ENCODE results near the gene MYO6. TPM values are rescaled to one million over a fixed set of nuclear protein-coding genes. Genes with fewer than 3 reads are reported as not detected.

MYO6 gene
- total RNA-seq, 1 donor from 2014 or later, result 105 TPM

- H3K4me3 Mint-ChIP-seq (ENCODE audit: low read depth), result no peak overlapping the region
- TF ChIP-seq CTCF (IDR thresholded peaks at IDR 0.05; ENCODE audit: unreplicated experiment), result peak; percentile 92
- H3K4me1 Mint-ChIP-seq (ENCODE audit: low read depth), result peaks cover 21% of the 10 kb centered on the region
Measured at GRCh38 chr6:75932067-75932466, 183.0 kb downstream of the MYO6 start.

DNA sequence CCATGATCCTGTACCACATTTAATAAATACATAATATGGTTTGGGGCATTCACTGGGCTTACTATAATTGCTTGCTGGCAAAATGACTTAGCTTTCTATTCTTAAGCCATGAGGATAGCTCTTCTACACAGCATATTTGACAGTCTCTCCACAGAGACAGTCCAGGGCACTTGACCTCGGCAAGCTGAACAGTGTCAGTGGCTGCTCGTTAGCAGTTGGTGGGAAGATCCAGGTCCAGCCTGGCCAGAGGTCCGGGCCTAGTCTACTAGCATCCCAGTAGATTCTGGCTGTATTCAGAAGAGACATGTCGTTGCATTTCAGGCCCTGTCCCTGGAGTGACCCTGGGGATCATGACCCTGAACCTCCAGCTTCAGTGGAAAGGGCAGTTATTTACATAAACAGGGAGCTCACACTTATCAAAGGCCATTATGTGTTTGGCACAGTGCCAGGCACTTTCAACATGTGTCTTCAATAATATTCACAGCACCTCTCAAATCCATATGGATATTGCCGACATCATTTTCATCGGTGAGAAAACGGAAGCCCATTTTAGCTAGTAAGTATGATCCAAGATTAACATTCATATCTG is 184.4 kb downstream of the MYO6 start:
- no peak for TF ChIP-seq CTCF (IDR thresholded peaks at IDR 0.05; ENCODE audit: unreplicated experiment)
- no peaks in the 10 kb centered on the region for H3K9me3 Mint-ChIP-seq (ENCODE audit: low read depth)
- no peak overlapping the region for H3K4me3 Mint-ChIP-seq (ENCODE audit: low read depth)
- no peaks in the 10 kb centered on the region for H3K36me3 Mint-ChIP-seq (ENCODE audit: insufficient read depth)
- H3K27ac Mint-ChIP-seq, result no peak overlapping the region
- no peak for DNase-seq (ENCODE audit: low spot score, unreplicated experiment)
- peaks cover 3% of the 10 kb centered on the region for H3K27me3 Mint-ChIP-seq
- peaks cover 21% of the 10 kb centered on the region for H3K4me1 Mint-ChIP-seq (ENCODE audit: low read depth)

More at GRCh38 chr6:75932067-75932466, 183.0 kb downstream of the MYO6 start:
- peak; percentile 34 for DNase-seq (ENCODE audit: low spot score, unreplicated experiment)
- Mint-ChIP-seq H3K27ac (no peak overlapping the region), H3K27me3 (peaks cover 3% of the 10 kb centered on the region), H3K36me3 (ENCODE audit: insufficient read depth) (no peaks in the 10 kb centered on the region), H3K9me3 (ENCODE audit: low read depth) (no peaks in the 10 kb centered on the region)

GRCh38 chr6:75934643-75935472 is 185.8 kb downstream of the MYO6 start:
- DNase-seq (ENCODE audit: low spot score, unreplicated experiment), result peak; percentile 23
- Mint-ChIP-seq H3K4me3 (ENCODE audit: low read depth) (peak overlapping the region; percentile 72), H3K4me1 (ENCODE audit: low read depth) (peaks cover 22% of the 10 kb centered on the region), H3K36me3 (ENCODE audit: insufficient read depth) (no peaks in the 10 kb centered on the region), H3K27ac (no peak overlapping the region), H3K9me3 (ENCODE audit: low read depth) (no peaks in the 10 kb centered on the region), H3K27me3 (peaks cover 3% of the 10 kb centered on the region)
- TF ChIP-seq CTCF (IDR thresholded peaks at IDR 0.05; ENCODE audit: unreplicated experiment), result peak; percentile 81

DNA sequence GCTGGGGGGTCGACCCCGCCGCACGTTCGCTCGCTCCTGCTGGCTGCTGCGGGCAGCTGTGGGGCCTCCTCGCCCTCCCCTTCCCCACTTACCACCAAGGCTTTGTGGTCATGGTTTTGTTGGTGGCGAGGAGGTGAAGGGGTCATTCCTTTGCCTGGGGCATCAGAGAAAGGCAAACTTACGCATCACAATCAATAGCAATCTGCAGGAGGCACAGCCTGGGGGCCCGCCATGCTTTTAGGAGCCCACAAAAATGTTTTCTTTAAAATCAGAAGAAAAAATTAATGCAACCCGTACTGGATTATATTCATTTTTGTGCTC is 186.4 kb downstream of the MYO6 start:
- no peak overlapping the region for H3K27ac Mint-ChIP-seq
- peak overlapping the region; percentile 72 for H3K4me3 Mint-ChIP-seq (ENCODE audit: low read depth)
- DNase-seq (ENCODE audit: low spot score, unreplicated experiment), result no peak
- no peaks in the 10 kb centered on the region for H3K36me3 Mint-ChIP-seq (ENCODE audit: insufficient read depth)
- no peak for TF ChIP-seq CTCF (IDR thresholded peaks at IDR 0.05; ENCODE audit: unreplicated experiment)
- no peaks in the 10 kb centered on the region for H3K9me3 Mint-ChIP-seq (ENCODE audit: low read depth)
- H3K27me3 Mint-ChIP-seq, result peaks cover 3% of the 10 kb centered on the region
- H3K4me1 Mint-ChIP-seq (ENCODE audit: low read depth), result peaks cover 25% of the 10 kb centered on the region

GRCh38 chr6:75936682-75937081 is 187.6 kb downstream of the MYO6 start:
- Mint-ChIP-seq H3K9me3 (ENCODE audit: low read depth) (no peaks in the 10 kb centered on the region), H3K4me3 (ENCODE audit: low read depth) (no peak overlapping the region), H3K27ac (no peak overlapping the region), H3K27me3 (peaks cover 3% of the 10 kb centered on the region), H3K36me3 (ENCODE audit: insufficient read depth) (no peaks in the 10 kb centered on the region), H3K4me1 (ENCODE audit: low read depth) (peaks cover 29% of the 10 kb centered on the region)
- TF ChIP-seq CTCF (IDR thresholded peaks at IDR 0.05; ENCODE audit: unreplicated experiment), result no peak
- DNase-seq (ENCODE audit: low spot score, unreplicated experiment), result no peak
